Activated CD4-positive, alpha-beta T cell treated with anti-CD3 and anti-CD28 coated beads, Interleukin-2, amount 50 U/mL, for 48 hours (primary cell): ENCODE measurements around the gene TIMM9.
"Not testable (repeated sequence)": the region's sequence is repeated elsewhere in the genome, so short reads cannot be mapped to it uniquely, and the experiment has no call there.

ENCODE experiments used
- DNase-seq, 2 experiments: peaks; one replicate each; pipeline ENCODE4 v3.0.0-alpha.2; 2020

TIMM9 gene, protein sequence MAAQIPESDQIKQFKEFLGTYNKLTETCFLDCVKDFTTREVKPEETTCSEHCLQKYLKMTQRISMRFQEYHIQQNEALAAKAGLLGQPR

DNA sequence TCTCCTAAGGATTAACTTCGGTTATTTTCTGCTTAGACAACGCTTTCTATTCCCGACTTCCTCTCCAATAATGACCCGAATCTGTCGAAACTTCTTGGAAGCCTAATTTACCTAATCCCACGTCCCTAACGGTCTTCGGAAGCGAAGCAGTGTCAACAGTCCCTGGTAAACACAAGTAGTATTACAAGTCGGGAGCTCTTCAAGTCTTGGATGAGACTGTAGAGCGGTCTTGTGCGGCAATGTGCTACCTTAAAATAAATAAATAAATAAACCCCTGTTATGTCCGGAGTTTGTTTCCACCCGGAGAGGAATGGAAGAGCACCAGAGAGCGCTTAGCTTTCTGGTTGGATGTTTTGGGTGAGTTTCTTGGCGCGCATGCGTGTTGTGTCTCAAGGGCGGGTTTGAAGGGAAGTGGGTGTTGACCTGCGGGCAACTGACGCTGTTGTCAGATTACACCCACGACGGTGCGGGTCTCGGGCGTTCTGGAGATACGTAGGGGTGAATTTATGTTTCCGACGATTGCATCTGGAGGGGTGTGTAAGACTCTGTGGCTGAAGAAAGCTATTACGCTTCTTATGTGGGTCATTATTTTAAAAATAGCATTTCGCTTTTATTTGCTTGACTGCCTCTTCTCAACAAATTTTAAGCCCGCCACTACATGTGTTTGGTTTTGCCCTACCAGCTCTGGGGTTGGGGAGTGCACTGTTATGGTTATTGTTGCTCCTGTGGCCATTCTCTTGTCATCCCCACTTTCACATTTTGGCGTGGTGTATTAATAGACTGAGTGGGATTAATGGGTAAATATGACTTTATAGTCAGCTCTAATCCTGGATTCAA lies at the start of gene TIMM9, which contains the start of gene KIAA0586:
TIMM9 (minus strand) TSS at position 251 of the 837 bp plus-strand sequence. CDS start 15,586 bp downstream, outside the sequence.
KIAA0586 (plus strand) TSS at position 439 of the 837 bp plus-strand sequence. CDS start 546 bp downstream, outside the sequence.
- DNase-seq: peak; percentile 94 to 96

DNA sequence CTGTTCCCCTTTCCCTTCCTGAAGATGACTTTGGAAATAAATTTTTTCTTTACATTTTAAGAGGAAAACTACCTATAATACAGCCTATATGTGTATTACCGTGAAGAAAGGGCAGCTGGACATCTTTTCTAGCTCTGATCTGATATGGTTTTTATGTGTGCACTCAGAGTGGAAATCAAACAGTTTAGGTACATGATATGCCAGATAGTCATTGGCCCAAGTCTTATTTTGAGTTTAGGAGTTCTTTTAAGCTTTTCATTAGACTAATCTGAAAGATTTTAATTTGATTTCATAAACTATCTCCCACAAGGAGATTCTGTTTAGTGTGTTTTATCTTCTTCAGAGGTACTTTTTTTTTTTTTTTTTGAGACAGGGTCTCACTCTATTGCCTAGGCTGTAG lies 49.0 kb upstream of the TIMM9 start:
- DNase-seq: no peak

DNA sequence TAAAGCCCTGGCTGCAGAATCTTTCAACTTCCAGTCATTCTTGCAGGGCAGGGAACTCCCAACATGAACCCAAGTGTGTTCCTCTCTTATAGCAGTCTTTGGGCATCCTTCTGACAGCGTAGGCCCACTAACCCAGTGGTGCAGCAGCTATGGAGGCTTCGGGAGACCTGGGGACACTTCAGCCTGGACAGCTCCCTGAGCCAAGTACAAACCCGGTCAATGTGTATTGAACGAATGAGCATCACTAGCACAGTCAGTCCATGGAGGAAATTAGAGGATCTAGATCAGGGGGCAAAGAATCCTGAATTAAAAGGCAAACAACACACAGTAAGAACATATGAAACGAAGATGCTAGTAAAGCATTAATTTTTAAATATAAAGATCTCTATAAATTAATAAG lies 42.0 kb upstream of the TIMM9 start:
- DNase-seq: no peak

DNA sequence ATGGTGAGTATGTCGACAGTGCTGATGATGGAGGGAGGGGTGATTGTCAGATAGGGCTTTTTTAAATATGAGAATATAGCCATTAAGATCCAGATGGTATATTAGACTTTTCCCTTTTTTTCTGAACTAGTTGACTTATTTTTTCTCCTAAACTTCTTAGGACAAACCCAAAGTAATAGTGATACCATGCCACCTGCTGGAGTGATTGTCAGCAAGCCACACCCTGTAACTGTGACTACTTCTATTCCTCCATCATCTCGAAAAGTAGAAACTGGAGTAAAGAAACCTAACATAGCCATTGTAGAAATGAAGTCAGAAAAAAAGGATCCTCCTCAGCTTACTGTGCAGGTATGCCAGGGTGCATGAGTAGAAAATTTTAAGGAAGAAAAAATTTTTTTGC lies 40.2 kb upstream of the TIMM9 start:
- DNase-seq: no peak

DNA sequence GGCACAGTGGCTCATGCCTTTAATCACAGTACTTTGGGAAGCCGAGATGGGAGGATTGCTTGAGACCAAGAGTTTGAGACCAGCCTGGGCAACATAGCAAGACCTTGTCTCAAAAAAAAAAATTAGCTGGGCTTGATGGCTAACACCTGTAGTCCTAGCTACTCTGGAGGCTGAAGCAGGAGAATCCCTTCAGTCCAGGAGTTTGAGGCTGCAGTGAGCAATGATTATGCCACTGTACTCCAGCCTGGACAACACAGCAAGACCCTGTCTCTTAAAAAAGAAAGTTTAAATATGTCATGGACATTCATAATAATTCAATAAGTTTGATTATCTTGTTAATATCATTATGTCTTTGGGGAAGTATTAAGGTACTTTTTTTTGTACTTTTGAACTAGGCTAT lies 39.1 kb upstream of the TIMM9 start:
- no peak for DNase-seq

DNA sequence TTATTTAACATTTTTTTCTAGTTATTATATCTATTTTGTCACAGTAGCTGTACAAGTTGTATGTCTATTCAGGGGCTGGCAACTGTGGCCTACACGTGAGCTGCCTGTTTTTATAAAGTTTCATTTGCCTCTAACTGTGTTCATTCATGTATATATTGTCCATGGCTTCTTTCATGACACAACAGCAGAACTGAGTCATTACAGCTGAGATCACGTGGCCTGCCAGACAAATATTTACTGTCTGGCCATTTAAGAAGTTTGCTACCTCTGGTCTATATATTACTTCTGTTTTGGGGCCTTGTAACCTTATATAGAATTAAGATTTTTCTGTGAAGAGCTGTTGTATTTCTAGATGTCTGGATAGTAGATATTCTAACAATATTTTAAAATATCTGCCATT lies 38.1 kb upstream of the TIMM9 start:
- DNase-seq: no peak

DNA sequence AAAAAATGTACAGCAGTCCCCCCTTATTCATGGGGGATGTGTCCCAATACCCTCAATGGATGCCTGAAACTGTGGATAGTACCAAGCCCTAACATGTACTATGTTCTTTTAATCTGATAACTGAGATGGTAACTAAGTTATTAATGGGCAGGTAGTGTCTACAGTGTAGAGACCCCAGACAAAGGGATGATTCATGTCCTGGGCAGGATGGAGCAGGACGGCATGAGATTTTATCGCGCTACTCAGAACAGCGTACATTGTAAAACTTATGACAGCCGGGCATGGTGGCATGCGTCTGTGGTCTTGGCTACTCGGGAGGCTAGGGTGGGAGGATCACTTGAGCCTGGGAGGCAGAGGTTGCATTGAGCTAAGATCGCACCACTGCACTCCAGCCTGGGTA lies 37.3 kb upstream of the TIMM9 start:
- DNase-seq: no peak

DNA sequence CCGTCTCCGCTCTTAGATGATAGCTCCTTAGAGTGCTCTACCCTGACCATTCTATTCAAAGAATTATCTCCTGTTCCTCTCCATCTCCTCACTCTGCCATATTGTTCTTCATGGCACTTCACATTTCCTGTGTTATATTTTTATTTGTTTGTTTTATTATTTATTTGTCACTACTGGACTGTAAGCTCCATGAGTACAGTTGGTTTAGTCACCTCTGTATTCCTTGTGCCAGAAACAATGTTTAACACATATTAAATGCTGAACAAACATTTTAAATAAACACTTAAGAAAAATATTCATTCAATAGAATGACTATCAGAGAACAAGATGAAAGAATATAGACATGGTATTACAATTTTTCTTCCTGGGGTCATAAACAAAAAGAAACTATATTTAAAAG lies 35.8 kb upstream of the TIMM9 start:
- no peak for DNase-seq

DNA sequence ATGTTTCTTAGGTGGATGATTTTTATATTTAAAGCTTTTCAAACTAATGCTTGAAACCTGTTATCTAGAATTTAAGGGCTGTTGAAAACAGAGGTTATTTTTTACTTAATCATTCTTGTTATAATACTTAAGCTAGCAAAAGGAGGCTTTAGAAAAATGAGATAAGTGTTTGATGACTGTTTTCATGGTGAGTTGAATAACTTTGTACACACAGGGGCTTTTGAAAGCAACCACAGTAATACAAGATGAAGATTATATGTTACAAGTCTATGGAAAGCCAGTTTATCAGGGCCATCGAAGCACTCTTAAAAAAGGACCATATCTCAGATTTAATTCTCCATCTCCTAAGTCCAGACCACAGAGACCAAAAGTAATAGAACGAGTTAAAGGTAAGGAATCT lies 33.4 kb upstream of the TIMM9 start:
- no peak for DNase-seq

DNA sequence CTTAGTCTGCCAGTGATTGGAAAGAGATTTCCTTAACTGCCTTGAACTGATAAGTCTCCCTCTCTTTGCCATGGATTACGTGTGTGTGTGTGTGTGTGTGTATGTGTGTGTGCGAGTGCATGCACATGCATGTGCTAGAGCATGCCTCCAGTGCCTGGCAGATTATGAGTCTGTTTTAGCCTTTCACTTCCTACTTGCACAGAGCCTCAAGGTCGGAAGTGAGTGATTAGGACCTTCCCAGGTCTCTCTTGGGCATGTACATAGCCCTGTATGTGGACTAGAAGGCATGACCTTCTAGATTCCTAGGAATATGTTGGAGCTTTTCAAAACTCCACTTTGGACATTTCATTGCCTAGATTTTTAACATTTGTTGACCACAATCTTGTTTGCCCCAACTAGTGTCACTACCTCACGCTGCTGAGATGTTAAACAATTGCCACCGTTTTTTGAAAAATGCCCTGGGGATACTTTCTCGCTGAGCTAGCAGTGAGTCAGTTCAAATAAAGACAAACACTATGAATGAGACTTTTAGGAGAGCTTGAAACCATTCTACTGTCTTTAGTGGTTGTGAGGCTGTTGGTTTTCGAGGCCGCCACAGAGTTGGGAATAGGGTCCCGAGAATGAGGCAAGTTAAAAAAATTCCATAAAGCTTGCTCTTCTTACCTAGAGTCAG lies 28.4 kb upstream of the TIMM9 start:
- DNase-seq: no peak

DNA sequence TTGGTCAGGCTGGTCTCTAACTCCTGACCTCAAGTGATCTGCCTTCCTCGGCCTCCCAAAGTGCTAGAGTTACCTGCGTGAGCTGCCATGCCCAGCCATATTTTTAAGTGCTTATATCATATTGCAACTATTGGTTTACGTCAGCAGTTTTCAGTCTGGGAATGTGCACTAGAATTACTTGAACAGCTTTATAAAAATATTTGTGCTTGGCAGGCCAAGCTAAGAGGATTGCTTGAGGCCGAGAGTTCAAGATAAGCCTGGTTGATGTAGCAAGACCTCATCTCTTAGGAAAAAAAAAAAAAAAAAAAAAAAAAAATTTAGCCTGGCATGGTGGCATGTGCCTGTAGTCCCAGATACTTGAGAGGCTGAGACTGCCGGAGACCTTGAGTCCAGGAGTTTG lies 17.3 kb upstream of the TIMM9 start:
- DNase-seq: no peak

DNA sequence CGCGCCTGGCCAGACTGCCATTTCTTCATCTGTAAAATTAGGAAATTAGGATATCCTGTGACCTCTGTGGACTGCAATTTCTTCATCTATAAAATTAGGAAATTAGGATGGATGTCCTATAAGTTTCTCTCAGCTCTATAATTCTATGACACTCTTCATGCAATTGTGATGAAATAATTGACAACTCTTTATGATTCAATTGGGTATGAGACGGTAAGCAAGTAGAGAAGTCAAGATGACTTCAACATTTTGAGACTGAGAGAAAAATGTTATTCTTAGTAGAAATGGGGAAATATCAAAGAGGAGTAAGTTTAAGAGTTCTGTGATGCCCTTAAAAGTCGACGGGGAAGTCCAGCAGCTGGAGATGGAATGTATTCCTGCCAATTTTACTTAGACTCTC lies 12.1 kb upstream of the TIMM9 start:
- DNase-seq: no peak

DNA sequence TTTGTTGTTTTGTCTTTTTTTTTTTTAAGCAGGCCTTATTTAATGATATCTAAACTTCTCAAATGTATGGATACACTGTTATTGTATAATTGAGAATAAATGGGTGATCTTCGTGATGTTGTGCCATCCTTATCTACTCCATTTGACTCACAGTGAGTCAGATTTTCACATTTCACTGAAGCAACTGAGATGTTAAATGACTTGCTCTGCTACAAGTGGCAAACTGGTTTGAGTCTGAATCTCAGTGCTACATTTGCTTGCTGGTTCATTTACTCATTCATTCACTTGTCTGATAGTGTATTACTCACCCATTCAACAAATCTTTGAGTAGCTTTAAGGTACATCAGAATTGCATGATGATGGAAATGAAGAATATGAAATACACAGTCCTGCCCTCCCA lies 2.8 kb upstream of the TIMM9 start:
- no peak for DNase-seq

DNA sequence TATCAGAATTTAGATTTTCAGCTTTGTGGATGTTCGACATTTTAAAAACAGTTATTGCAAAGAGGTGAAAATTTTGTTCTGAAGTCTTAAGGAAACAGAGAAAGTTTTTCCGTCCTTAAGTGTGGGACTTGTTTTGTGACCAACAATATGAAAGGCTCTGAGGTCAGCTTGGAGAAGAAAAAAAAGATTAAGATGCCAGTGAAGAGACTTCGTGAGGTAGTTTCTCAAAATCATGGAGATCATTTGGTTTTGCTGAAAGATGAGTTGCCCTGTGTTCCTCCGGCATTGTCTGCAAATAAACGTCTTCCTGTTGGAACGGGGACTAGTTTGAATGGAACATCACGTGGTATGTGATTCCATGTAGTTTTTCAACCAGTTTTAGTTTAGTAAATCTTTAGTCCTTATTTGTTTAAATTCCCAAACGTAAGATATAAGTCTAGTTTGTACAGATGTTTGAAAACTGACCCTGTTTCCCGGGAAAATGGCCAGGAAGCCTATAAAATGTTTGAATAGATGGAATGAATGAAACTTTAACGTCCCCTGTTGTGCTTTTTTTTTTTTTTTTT lies 870 bp upstream of the TIMM9 start:
- DNase-seq: peak in 1 of 2 experiments; percentile 10

DNA sequence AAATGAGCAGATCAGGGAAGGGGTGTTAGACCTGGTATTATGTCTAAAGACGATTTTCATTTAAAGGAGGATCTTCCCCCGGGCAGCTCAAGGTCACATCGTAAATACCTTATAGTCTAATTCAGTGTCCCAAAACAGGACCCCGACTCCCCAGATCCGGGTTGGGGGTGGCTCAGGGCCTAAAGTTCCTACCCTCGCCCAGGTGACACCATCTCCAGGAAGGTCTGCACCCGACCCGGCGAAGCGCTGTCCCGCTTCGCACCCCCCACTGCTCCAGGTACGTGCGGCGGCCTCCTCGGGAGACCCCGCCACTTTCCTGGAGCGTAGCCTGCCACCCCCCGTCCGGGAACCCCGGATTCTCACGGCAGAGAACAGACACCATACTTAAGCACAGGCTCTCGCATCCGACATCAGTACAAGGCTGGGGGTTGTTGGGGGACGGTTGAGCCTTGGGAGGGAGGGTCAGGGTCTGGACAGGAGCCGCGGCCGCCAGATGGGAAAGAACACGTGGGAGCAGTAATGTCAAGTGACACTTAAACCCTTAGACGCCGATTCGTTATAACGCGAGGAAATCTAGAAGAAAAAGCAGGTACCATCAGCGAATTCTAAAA lies 556 bp downstream of the TIMM9 start:
- DNase-seq: peak; percentile 54 to 59

DNA sequence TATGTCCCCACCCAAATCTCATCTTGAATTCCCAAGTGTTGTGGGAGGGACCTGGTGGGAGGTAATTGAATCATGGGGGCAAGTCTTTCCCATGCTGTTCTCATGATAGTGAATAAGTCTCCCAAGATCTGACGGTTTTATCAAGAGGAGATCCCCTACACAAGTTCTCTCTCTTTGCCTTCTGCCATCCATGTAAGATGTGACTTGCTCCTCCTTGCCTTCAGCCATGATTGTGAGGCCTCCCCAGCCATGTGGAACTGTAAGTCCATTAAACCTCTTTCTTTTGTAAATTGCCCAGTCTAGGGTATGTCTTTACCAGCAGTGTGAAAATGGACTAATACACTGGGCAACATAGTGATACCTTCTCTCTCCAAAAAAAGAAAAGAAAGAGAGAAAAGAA lies 10.4 kb downstream of the TIMM9 start:
- DNase-seq: not testable (repeated sequence)

DNA sequence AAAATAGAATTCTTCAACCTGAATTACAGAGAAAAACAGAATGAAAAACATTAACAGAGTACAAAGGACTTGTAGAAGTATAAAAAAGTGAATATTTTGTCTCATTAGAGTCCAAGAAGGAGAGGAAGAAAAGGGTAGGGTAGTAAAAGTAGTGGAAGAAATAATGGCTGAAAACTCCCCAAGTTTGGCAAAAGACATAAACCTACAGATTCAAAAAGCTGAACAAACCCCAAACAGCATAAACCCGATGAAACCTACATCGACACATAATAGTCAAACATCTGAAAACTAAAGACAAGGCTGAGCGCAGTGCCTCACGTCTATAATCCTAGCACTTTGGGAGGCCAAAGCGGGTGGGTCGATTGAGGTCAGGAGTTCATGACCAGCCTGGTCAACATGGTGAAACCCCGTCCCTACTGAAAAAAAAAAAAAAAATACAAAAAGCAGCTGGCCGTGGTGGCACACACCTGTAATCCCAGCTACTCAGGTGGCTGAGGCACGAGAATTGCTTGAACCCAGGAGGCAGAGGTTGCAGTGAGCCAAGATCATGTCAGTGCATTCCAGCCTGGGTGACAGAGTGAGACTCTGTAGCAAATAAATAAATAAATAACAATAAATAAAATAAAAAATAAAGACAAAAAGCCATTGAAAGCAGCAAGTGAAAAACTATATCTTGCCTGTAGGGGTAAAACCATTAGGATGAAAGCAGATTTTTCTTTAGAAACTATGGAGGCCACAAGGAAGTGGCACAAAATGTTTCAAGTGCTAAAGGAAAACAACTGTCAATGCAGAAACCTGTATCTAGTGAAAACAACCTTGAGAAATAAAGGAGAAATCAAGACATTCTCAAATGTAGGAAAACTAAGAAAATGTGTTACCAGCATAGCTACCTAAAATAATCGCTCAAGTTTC lies 11.4 kb downstream of the TIMM9 start:
- DNase-seq: no peak

DNA sequence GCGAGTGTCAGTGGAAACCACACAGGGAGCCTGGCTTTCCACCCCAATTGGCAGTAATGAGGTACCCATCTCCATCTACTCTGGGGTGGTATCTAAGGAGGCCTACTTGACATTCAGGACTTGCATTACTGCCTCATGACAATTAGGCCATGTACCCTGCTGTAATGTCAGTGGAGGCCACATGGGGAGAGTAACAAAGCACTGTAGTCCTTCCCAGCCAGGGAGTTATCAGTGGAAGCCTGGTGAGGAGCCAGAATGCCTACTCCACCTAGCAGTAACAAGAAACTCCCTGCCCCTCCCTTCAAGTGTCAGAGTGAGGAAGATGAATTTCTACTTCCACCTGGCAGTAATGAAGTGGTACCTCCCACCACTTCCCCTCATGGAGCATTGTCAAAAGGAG lies 12.5 kb downstream of the TIMM9 start:
- no peak for DNase-seq

DNA sequence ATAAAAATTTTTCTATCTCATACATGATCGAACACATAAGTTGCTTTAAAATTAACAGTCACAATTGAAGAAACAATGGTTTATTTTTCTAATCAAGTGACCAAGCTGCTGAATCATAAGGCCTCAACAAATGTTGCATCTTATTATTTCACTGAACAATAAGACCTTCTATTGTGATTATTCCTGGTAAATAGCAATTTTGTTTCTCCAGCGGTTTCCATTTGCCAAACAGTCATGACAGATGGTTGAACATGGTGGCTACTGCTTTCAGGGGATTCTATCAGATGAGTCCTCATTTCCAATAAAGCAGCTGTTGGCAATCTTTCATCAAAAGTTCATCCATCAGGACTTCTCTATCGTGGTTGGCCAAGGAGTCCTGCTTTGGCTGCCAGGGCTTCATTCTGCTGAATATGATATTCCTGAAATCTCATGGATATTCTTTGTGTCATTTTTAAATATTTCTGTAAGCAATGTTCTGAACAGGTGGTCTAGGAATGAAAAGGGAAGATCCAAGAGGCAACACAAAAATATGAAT lies 18.6 kb downstream of the TIMM9 start:
- no peak for DNase-seq

DNA sequence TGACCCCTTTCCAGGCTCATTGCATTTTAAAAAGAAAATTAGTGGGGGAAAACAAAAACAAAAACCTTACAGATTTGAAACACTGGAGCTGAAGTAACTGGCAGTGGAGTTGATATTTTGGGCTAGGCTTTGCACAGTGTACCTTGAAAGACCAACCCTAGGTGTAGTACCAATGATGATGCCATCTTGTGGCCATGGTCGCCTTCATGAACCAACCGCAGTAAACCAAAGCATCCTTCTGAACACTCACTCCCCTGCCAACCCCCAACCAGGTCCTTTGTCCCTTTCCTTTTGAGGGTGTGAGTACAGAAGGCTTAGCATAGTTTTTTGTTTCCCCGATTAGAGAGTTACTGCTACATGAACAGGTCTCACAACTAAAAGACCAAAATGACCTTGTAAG lies 25.7 kb downstream of the TIMM9 start:
- no peak for DNase-seq

DNA sequence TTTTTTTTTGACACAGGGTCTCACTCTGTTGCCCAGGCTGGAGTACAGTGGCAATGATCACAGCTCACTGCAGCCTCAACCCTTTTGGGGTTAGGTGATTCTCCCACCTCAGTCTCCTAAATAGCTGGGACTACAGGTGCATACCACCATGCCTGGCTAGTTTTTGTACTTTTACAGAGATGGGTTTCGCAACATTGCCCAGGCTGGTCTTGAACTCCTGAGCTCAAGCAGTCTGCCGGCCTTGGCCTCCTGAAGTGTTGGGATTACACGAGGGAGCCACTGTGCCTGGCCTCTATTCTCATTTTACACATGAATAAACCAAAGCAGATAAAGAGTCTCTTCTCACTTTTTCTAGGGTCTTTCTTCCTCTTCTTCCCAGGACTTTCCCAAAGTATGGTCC lies 28.4 kb downstream of the TIMM9 start:
- no peak for DNase-seq

DNA sequence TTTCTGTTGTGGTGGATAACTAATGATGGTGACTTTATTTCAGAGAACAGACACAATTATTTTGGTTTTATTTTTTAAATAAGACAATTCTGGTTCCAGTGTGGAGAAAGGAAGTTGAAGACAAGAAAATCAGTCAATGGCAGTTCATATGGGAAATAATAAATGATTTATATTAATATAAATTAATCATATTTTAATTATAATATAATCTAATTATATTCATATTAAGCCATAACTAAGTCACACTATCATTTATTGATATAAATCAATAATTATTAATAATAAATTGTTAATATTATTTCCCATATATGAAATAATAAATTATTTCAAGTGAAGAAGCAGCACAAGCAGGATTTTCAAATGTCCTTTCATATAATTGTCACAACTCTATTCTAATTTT lies 28.8 kb downstream of the TIMM9 start:
- no peak for DNase-seq
